MM.1S (cell line): ENCODE data around the gene KIF24.

ENCODE experiments used
- CTCF ChIP-seq: fragments of 300-600 bp; sonication (generic); IDR thresholded peaks from 2 replicates; pipeline ENCODE4 v1.5.1; 2016; ENCODE audit warnings: antibody characterized with exemption, low read length, mixed read lengths
- EZH2 ChIP-seq: fragments of 300-600 bp; sonication (generic); optimal IDR thresholded peaks from 2 replicates; pipeline ENCODE3; 2017; ENCODE audit warnings: low read depth, mild to moderate bottlenecking, antibody characterized with exemption, low read length, mixed read lengths
- EZH2phosphoT487 ChIP-seq: fragments of 300-600 bp; sonication (generic); IDR thresholded peaks from 2 replicates; pipeline ENCODE4 v1.6.1; 2018; ENCODE audit warnings: antibody characterized with exemption, low read length

GRCh38 chr9:34291423-34291822 lies 37.6 kb downstream of the KIF24 start:
- TF ChIP-seq CTCF (no peak), EZH2 (no peak), EZH2phosphoT487 (no peak)
